ENCODE data around the gene FBXW12. TPM values are rescaled to one million over a fixed set of nuclear protein-coding genes. Genes with fewer than 3 reads are reported as not detected.

The FBXW12 gene
- total and polyA plus RNA-seq, 3 donors from 2014 or later = 0.81 to 2.0 (median 0.98) TPM

GRCh38 chr3:48408823-48409281 lies 36.8 kb downstream of the FBXW12 start:
- no peak overlapping the region for H3K27ac ChIP-seq
- H3K36me3 ChIP-seq (ENCODE audit: low read depth, missing control alignments) = no peaks in the 10 kb centered on the region
- H3K27me3 ChIP-seq = no peaks in the 10 kb centered on the region
- DNase-seq = peak; percentile 13
- WGBS, 2 donors = 86 to 90% methylated on average over 4 of the region's 4 CpGs
- H3K4me3 ChIP-seq = no peak overlapping the region
- intact Hi-C loops (cut with DNase I; ENCODE audit: low total_unique reads) = no loop called here
- no peak for TF ChIP-seq CTCF (IDR thresholded peaks at IDR 0.05)
- no peaks in the 10 kb centered on the region for H3K4me1 ChIP-seq
- H3K9me3 ChIP-seq = no peaks in the 10 kb centered on the region

GRCh38 chr3:48409291-48410201 lies 37.5 kb downstream of the FBXW12 start:
- no peak overlapping the region for H3K4me3 ChIP-seq
- H3K9me3 ChIP-seq = no peaks in the 10 kb centered on the region
- no peak for TF ChIP-seq CTCF (IDR thresholded peaks at IDR 0.05)
- TF ChIP-seq POLR2A (IDR thresholded peaks at IDR 0.05) = no peak
- no peaks in the 10 kb centered on the region for H3K27me3 ChIP-seq
- no peaks in the 10 kb centered on the region for H3K4me1 ChIP-seq
- H3K36me3 ChIP-seq (ENCODE audit: low read depth, missing control alignments) = no peaks in the 10 kb centered on the region
- H3K27ac ChIP-seq = no peak overlapping the region
- DNase-seq = peak; percentile 10
- intact Hi-C loops (cut with DNase I; ENCODE audit: low total_unique reads) = no loop called here
- 92 to 94% methylated on average over 24 to 31 of the region's 31 CpGs for WGBS, 2 donors

- Histone ChIP-seq H3K9me3 (no peaks in the 10 kb centered on the region), H3K27me3 (no peaks in the 10 kb centered on the region), H3K4me1 (no peaks in the 10 kb centered on the region), H3K36me3 (ENCODE audit: low read depth, missing control alignments) (no peaks in the 10 kb centered on the region), H3K27ac (no peak overlapping the region), H3K4me3 (no peak overlapping the region)
- intact Hi-C loops (cut with DNase I; ENCODE audit: low total_unique reads) = no loop called here
- TF ChIP-seq CTCF (IDR thresholded peaks at IDR 0.05) (no peak), POLR2A (IDR thresholded peaks at IDR 0.05) (no peak)
- WGBS, 2 donors = 95 to 97% methylated on average over 9 to 16 of the region's 16 CpGs
- DNase-seq = no peak
These were observed 38.4 kb downstream of the FBXW12 start for GRCh38 chr3:48410205-48411040.

GRCh38 chr3:48411041-48411588 lies 39.1 kb downstream of the FBXW12 start:
- H3K27me3 ChIP-seq = no peaks in the 10 kb centered on the region
- H3K4me1 ChIP-seq = no peaks in the 10 kb centered on the region
- no peaks in the 10 kb centered on the region for H3K36me3 ChIP-seq (ENCODE audit: low read depth, missing control alignments)
- no peaks in the 10 kb centered on the region for H3K9me3 ChIP-seq
- intact Hi-C loops (cut with DNase I; ENCODE audit: low total_unique reads) = no loop called here
- no peak for DNase-seq
- WGBS, 2 donors = 97 to 98% methylated on average over 7 to 9 of the region's 9 CpGs
- no peak overlapping the region for H3K27ac ChIP-seq
- H3K4me3 ChIP-seq = no peak overlapping the region
- TF ChIP-seq CTCF (IDR thresholded peaks at IDR 0.05) (no peak), POLR2A (IDR thresholded peaks at IDR 0.05) (no peak)

Data from testis (tissue), 3 donors.